Heart left ventricle (tissue), 16 donors: ENCODE results near the gene RAB4A. TPM values are rescaled to one million over a fixed set of nuclear protein-coding genes. Genes with fewer than 3 reads are reported as not detected.

Source experiments
- ATAC-seq, 4 donors: fragments of 200-7000 bp; cut with Tn5 transposase; one replicate each; pipeline ENCODE4 v1.9.1; 2020 to 2022; ENCODE audit warnings: moderate library complexity in 4 of 4, mild to moderate bottlenecking in 3 of 4, moderate number of reproducible peaks in 1 of 4
- DNase-seq, 5 donors: peaks; one replicate each; pipeline ENCODE4 v3.0.0-alpha.2; 2020
- H3K27ac ChIP-seq, 12 donors: fragments of 200-600 bp; sonication (generic) in 4 of 12; one replicate each; pipeline versions ENCODE4 v1.5.0 to v1.8.0; 2016 to 2022; ENCODE audit warnings: mild to moderate bottlenecking in 2 of 12
- H3K27me3 ChIP-seq, 9 donors: fragments of 200-600 bp; sonication (generic) in 2 of 9; one replicate each; pipeline versions ENCODE4 v1.5.1 to v1.8.0; 2016 to 2022; ENCODE audit warnings: mild to moderate bottlenecking in 3 of 9
- H3K36me3 ChIP-seq, 9 donors: fragments of 200-600 bp; sonication (generic) in 2 of 9; one replicate each; pipeline versions ENCODE4 v1.5.0 to v1.8.0; 2018 to 2022; ENCODE audit warnings: mild to moderate bottlenecking in 2 of 9
- H3K4me1 ChIP-seq, 12 donors: fragments of 200-600 bp; sonication (generic) in 4 of 12; one replicate each; pipeline versions ENCODE4 v1.5.0 to v1.8.0; 2016 to 2022; ENCODE audit warnings: mild to moderate bottlenecking in 3 of 12
- H3K4me3 ChIP-seq, 12 donors: fragments of 200-600 bp; sonication (generic) in 4 of 12; one replicate each; pipeline versions ENCODE4 v1.5.0 to v1.8.0; 2017 to 2022; ENCODE audit warnings: mild to moderate bottlenecking in 9 of 12, moderate library complexity in 4 of 12
- H3K9me3 ChIP-seq, 12 donors: fragments of 200-600 bp; sonication (generic) in 4 of 12; one replicate each; pipeline versions ENCODE4 v1.5.0 to v1.8.0; 2016 to 2022; ENCODE audit warnings: mild to moderate bottlenecking in 1 of 12
- POLR2A ChIP-seq, 2 donors: fragments of 450-650 bp; IDR thresholded peaks; one replicate each; pipeline ENCODE4 v1.6.1; 2017; ENCODE audit warnings: antibody characterized with exemption in 2 of 2, mild to moderate bottlenecking in 2 of 2, moderate library complexity in 2 of 2
- WGBS, 4 donors: extraction: QIAGEN DNeasy Blood & Tissue Kit in 2 of 4; methylation state at CpG; one replicate each; pipeline versions ENCODE4 v1.1.5 to v1.1.7; 2013 to 2018; 5-methylcytosine and 5-hydroxymethylcytosine counted together
- intact Hi-C, 10 donors: fragments of 100-400 bp; cut with DNase I; formaldehyde crosslinking; loops; one replicate each; pipeline versions ENCODE4 v1.11.1 to v1.14.2; 2022
- polyA plus RNA-seq, 2 donors: library from polyadenylated mRNA; stranded (reverse); fragments of 200-250 nt; gene quantifications; one replicate each; pipeline ENCODE4 v1.2.3, GENCODE V29; 2013
- total RNA-seq, 9 donors: library from RNA; depleted of rRNA in 2 of 9; stranded (reverse); fragments of >200 nt in 2 of 9; fragmentation: NEBNext Ultra II Directional in 3 of 9; extraction: Animal tissue kit (Norgen Biotek cat#: 25700) in 3 of 9; gene quantifications; one replicate each; pipeline versions ENCODE4 v1.1.0 to v1.2.4, GENCODE V29; 2016 to 2023
- TF ChIP-seq, protein P1 (sequence below), 12 donors: fragments of 200-600 bp; sonication (generic) in 4 of 12; IDR thresholded peaks; one replicate each; pipeline versions ENCODE4 v1.5.0 to v1.8.0; 2018 to 2022; ENCODE audit warnings: antibody characterized with exemption in 12 of 12, mild to moderate bottlenecking in 5 of 12
- donor health status: ischemic (EF 13 %, LVEDD 7.1; RV severe dilation, severe dysfunction).
- donor health status: healthy with polysubstance abuse.
- donor health status: DM: no; HTN: yes; CAD: no.
- donor health status: DM: no; HTN: no; CAD: no.
- donor health status: ischemic (EF 25% LVEDD 6.9; RV normal size, moderate dysfunction).
- donor health status: ischemic (EF 25% LVEDD 5.7; RV mildly dilated, moderate dysfunction).
- donor health status: healthy.
- donor health status: DM: yes; HTN: yes; CAD: no.
- donor health status: ischemic (EF 35%, LVEDD 5.7; RV mildly dilated, moderate dysfunction).
- donor health status: nonischemic (EF 11% LVEDD 7.7; RV severe dilation, severe dysfunction).
- donor health status: DM: yes; HTN: yes; CAD: no.
- donor health status: PGD.
- donor health status: ischemic (EF 29% LVEDD 5.4; RV normal size, mild dysfunction).
- donor health status: nonischemic (EF 23%, LVEDD 6.1; RV moderate dilation, normal function).

The RAB4A gene
- total and polyA plus RNA-seq, 11 donors = 27.6 to 159 (median 92.2) TPM

DNA sequence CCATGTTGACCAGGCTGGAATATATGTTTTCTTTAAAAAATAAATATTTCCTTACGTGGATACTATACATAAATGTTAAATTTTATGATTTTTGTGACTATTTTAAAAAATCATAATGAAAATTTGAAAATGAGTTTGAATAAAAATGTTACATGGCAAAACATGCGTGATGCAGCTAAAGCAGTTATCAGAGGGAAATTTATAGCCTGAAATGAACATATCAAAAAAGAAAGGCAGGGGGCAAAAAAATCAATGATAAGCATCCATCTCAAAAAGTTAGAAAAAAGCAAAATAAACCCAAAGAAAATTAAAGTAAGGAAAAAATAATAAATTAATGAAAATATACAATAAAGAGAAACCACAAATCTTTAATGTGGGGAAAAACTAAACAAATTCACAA, 63.4 kb downstream of the RAB4A start:
- intact Hi-C loops = no loop called here
- Histone ChIP-seq H3K4me1 (peaks cover 0 to 11% (median 0%) of the 10 kb centered on the region in 12 donors), H3K4me3 (no peak overlapping the region), H3K9me3 (peaks cover 0 to 17% (median 0%) of the 10 kb centered on the region in 12 donors), H3K36me3 (peaks cover 0 to 17% (median 0%) of the 10 kb centered on the region in 9 donors), H3K27me3 (no peaks in the 10 kb centered on the region), H3K27ac (no peak overlapping the region)
- TF ChIP-seq POLR2A (IDR thresholded peaks at IDR 0.05) = no peak
- TF ChIP-seq, protein P1, sequence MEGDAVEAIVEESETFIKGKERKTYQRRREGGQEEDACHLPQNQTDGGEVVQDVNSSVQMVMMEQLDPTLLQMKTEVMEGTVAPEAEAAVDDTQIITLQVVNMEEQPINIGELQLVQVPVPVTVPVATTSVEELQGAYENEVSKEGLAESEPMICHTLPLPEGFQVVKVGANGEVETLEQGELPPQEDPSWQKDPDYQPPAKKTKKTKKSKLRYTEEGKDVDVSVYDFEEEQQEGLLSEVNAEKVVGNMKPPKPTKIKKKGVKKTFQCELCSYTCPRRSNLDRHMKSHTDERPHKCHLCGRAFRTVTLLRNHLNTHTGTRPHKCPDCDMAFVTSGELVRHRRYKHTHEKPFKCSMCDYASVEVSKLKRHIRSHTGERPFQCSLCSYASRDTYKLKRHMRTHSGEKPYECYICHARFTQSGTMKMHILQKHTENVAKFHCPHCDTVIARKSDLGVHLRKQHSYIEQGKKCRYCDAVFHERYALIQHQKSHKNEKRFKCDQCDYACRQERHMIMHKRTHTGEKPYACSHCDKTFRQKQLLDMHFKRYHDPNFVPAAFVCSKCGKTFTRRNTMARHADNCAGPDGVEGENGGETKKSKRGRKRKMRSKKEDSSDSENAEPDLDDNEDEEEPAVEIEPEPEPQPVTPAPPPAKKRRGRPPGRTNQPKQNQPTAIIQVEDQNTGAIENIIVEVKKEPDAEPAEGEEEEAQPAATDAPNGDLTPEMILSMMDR (IDR thresholded peaks at IDR 0.05) = no peak
- DNase-seq (no peak), ATAC-seq (no peak)
- WGBS, 4 donors = 70 to 97% (median 75%) methylated on average over 2 of the region's 2 CpGs

DNA sequence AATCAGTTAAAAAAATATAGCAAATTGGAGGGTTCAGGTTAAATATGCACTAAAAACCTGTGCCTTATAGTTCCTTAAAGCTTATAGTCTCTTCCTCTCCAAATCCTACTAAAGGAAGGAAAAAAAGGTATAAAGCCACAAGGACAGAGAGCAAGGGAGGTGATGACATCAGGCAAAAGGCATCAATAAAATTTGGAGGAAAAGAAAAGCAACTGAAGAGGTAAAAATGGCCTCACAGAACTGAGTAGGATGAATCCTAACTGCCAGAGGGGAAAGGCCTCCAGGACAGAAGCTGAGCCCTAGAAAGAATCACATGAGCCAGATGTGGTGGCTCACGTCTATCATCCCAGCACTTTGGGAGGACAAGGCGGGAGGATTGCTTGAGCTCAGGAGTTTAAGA, 63.8 kb downstream of the RAB4A start:
- WGBS, 4 donors = 90 to 100% (median 95%) methylated on average over 2 of the region's 2 CpGs
- DNase-seq (no peak), ATAC-seq (no peak)
- Histone ChIP-seq H3K4me3 (no peak overlapping the region), H3K4me1 (peaks cover 0 to 15% (median 0%) of the 10 kb centered on the region in 12 donors), H3K36me3 (peaks cover 0 to 15% (median 0%) of the 10 kb centered on the region in 9 donors), H3K9me3 (peaks cover 0 to 17% (median 0%) of the 10 kb centered on the region in 12 donors), H3K27me3 (no peaks in the 10 kb centered on the region), H3K27ac (no peak overlapping the region)
- intact Hi-C loops = no loop called here
- TF ChIP-seq POLR2A (IDR thresholded peaks at IDR 0.05) = no peak
- TF ChIP-seq, protein P1 (IDR thresholded peaks at IDR 0.05) = no peak

DNA sequence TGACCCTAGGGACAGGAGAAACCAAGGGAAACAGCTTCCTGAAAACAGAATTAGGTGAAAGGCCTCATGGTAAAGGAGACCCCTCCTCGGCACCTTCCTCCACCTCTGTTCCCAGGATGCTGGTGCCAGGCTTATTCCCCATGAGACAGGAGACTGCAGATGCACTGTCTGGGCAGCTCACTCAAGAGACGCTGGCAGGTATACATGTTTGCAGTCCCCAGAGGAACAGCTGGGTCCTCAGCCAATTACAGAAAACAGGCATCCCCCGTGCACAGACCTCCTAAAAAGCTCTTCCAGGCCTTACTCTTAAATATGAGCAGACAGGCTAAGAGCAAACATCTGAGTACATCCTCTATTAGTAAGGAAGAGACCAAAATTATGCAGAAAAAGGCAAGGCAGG, 65.4 kb downstream of the RAB4A start:
- ATAC-seq = no peak
- Histone ChIP-seq H3K4me1 (peaks cover 0 to 31% (median 4%) of the 10 kb centered on the region in 12 donors), H3K36me3 (peaks cover 0 to 11% (median 0%) of the 10 kb centered on the region in 9 donors), H3K27me3 (no peaks in the 10 kb centered on the region), H3K4me3 (no peak overlapping the region), H3K27ac (no peak overlapping the region), H3K9me3 (peaks cover 0 to 17% (median 0%) of the 10 kb centered on the region in 12 donors)
- WGBS, 4 donors = 72 to 83% (median 75%) methylated on average over 3 of the region's 3 CpGs
- no peak for DNase-seq
- no peak for TF ChIP-seq POLR2A (IDR thresholded peaks at IDR 0.05)
- TF ChIP-seq, protein P1 (IDR thresholded peaks at IDR 0.05) = no peak
- intact Hi-C loops = no loop called here

DNA sequence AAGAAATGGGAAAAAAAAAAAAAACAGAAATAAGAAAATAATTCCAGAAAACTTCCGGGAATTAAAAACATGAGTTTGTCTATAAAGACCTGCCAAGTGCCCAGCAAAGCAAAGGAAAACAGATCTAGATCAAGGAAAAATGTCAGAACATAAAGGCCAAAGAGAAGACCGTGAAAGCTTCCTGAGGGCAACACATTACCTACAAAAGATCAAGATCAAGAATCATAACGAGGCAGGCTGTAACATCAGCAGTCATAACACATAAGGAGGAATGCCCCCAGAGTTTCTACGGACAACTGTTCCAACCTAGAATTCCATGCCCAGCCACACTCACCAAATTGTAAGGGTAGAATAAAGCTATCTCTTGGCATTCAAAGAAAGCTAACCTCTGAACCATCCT, 68.2 kb downstream of the RAB4A start:
- DNase-seq (no peak), ATAC-seq (no peak)
- Histone ChIP-seq H3K4me1 (peaks cover 0 to 45% (median 14%) of the 10 kb centered on the region in 12 donors), H3K36me3 (peaks cover 0 to 11% (median 0%) of the 10 kb centered on the region in 9 donors), H3K9me3 (peaks cover 0 to 10% (median 0%) of the 10 kb centered on the region in 12 donors), H3K27ac (no peak overlapping the region), H3K27me3 (no peaks in the 10 kb centered on the region), H3K4me3 (no peak overlapping the region)
- intact Hi-C loops = no loop called here
- TF ChIP-seq, protein P1 (IDR thresholded peaks at IDR 0.05) = no peak
- TF ChIP-seq POLR2A (IDR thresholded peaks at IDR 0.05) = no peak
- WGBS, 4 donors = 90 to 96% (median 94%) methylated on average over 4 of the region's 4 CpGs
